GM08714 (cell line): ENCODE results near the gene MED7.

Experiments
- H3K4me3 ChIP-seq: fragments of 200-500 bp; sonication (Bioruptor generic); 2 replicates; pipeline ENCODE4 v1.5.1; 2014; ENCODE audit warnings: mild to moderate bottlenecking, low read length, inconsistent platforms
- ZNF274 ChIP-seq: IDR thresholded peaks from 2 replicates; pipeline ENCODE4 v1.6.1; 2012; ENCODE audit warnings: mild to moderate bottlenecking, low read depth, low read length

Gene MED7

DNA sequence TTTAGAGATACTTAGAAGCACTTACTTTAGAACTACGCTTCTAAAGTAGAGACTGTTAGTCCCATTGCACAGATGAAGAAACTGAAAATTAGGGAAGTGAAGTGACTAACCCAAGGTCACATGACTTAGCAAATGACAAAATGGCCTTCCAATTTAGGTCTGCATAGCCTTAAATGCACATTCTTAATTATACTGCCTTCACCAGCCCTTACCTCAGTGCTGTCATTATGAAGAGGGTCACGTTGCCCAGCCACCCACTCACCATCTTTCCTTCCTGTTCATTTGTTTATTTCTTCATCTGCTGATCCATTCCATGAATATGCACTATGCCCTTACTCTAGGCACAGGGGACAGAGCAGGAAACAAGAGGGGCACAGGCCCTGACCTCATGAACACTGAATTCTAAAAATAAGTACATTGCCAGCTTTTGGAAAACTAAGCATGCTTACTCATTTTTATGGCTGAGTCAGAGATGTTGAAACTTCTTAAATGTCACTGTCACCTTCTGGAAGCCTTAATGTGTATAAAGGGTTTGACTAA lies 42.5 kb downstream of the MED7 start:
- no peak for TF ChIP-seq ZNF274

DNA sequence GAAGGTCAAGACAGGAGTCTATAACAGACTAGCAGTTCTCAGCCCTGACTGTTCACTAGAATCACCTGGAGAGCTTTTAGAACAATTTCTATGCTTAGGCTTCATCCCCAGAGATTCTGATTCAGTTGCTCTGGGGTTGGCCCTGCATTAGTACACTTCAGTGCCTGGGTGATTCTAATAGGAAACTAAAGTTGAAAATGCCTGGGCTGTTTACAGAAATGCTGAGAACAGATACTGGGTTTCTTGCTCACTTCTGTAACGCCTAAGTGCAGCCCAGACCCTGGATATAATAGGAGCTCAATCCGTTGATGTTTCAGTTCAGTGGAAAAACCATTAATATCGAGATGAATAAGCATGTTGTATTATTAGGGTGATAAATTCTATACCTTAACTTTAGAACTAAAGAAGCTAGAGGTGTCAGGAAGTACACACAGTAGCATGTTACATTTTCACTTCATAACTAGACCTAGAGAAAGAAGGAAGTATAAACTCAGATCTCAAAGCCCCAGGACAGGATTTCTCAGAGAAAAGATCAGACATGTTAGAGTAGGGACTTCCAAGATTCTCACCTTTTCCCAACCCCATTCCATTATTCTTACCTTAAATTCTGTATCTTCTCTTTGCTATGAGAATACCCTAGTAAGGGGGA lies 54.2 kb downstream of the MED7 start:
- TF ChIP-seq ZNF274 = no peak
- H3K4me3 ChIP-seq = no peak overlapping the region

More for the DNA sequence above, 42.5 kb downstream of the MED7 start:
- no peak overlapping the region for H3K4me3 ChIP-seq
